Lower lobe of right lung (tissue), 2 donors: ENCODE results near the gene ARHGAP10. TPM values are rescaled to one million over a fixed set of nuclear protein-coding genes. Genes with fewer than 3 reads are reported as not detected.

Experiments
- ATAC-seq, 2 donors: fragments of 200-7000 bp; cut with Tn5 transposase; one replicate each; pipeline ENCODE4 v1.9.1; 2020 to 2022; ENCODE audit warnings: mild to moderate bottlenecking in 2 of 2, moderate library complexity in 2 of 2
- DNase-seq: peaks from one replicate; pipeline ENCODE4 v3.0.0-alpha.2; 2020
- H3K27ac ChIP-seq: fragments of 200-600 bp; one replicate; pipeline ENCODE4 v1.8.0; 2022
- H3K27me3 ChIP-seq: fragments of 200-600 bp; one replicate; pipeline ENCODE4 v1.8.0; 2022; ENCODE audit warnings: low read depth
- H3K36me3 ChIP-seq: fragments of 200-600 bp; one replicate; pipeline ENCODE4 v1.8.0; 2022; ENCODE audit warnings: mild to moderate bottlenecking
- H3K4me1 ChIP-seq: fragments of 200-600 bp; one replicate; pipeline ENCODE4 v1.8.0; 2022
- H3K4me3 ChIP-seq: fragments of 200-600 bp; one replicate; pipeline ENCODE4 v1.8.0; 2022; ENCODE audit warnings: mild to moderate bottlenecking
- H3K9me3 ChIP-seq: fragments of 200-600 bp; one replicate; pipeline ENCODE4 v1.8.0; 2022
- CTCF ChIP-seq: fragments of 200-600 bp; IDR thresholded peaks from one replicate; pipeline ENCODE4 v1.8.0; 2022; ENCODE audit warnings: antibody characterized with exemption, mild to moderate bottlenecking
- intact Hi-C: fragments of 100-400 bp; cut with DNase I; formaldehyde crosslinking; loops from one replicate; pipeline ENCODE4 v1.11.0; 2022
- total RNA-seq: library from RNA; stranded (reverse); fragmentation: NEBNext Ultra II Directional; extraction: Animal tissue kit (Norgen Biotek cat#: 25700); gene quantifications from one replicate; pipeline ENCODE4 v1.2.1, GENCODE V29; 2021
- donor health status: DM: no; HTN: yes; CAD: no; lungs with severe emphysema.

The ARHGAP10 gene
- total RNA-seq, 1 donor from 2014 or later: 26.4 TPM

DNA sequence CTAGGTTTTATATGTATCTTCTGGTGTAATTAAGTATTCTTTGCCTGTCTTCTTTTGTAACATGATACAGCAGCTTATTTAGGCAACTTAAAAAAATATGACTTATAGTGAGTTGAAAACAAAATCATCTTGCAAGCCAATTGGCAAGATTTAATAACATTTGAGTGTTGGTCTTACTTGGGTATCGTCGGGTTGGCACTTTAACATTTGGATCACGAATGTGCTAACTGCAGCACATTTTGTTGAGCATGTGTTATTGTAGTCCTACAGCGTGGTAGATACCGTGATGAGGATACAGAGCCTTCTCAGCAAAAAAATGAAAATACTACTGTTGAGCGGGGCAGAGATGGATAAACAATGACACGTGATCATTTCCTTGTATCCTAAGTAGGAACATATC lies 295.3 kb downstream of the ARHGAP10 start:
- DNase-seq (no peak), ATAC-seq (no peak)
- Histone ChIP-seq H3K4me1 (no peaks in the 10 kb centered on the region), H3K4me3 (no peak overlapping the region), H3K36me3 (peaks cover 8% of the 10 kb centered on the region), H3K27ac (no peak overlapping the region), H3K27me3 (no peaks in the 10 kb centered on the region), H3K9me3 (no peaks in the 10 kb centered on the region)
- no peak for TF ChIP-seq CTCF
- intact Hi-C loops: no loop called here

DNA sequence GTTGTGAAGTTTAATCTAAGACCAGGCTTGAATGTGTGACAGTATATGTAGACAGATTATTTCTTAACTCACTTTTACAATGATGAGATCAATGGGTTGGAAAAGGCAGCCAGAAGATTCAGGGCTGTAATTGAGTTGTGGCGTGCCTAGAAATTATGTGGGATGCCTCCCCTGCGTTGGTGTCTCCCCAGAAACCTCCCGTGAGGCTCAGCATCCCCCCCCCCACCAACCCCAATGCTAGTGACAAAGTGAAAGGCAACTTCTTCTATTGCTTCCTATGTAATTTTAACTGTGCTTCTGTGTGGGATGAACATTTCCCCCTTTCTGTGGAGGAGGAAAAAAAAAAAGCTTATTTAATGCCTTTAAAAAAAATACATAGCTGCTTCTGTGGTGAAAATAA lies 297.9 kb downstream of the ARHGAP10 start:
- TF ChIP-seq CTCF: no peak
- Histone ChIP-seq H3K36me3 (peaks cover 2% of the 10 kb centered on the region), H3K27ac (no peak overlapping the region)

DNA sequence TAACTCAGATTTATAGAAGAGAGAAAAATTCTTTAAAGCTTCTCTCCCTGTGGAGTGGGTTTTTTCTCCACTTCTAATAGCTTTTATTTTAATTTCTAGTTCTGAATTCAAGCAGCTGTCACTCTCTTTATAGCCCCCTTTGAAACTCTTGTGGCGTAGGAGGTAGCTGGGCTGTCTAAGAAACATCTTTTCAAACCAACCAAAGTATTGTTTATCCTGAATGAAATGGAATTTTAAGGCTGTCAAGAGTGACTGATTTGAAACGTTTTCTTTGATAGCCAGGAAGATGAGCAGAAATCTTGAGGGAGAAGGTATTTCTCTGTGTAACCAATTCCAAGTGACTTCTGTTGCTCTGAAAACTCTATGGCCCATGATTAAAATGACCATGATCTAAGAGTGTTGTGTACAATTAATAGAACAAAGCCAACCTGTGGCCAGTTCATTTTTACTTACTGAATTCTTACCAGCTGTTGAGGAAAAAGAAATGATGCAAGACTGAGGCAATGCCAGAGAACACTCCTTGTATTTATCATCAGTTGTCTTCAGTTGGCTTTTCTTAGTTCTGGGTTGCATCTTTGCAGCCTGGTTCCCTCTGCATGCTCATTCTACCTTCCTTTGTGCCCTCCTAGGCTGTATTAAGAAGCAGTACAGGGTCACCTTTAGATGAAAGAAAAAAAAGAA lies 298.4 kb downstream of the ARHGAP10 start:
- ATAC-seq: no peak
- Histone ChIP-seq H3K4me1 (no peaks in the 10 kb centered on the region), H3K9me3 (no peaks in the 10 kb centered on the region), H3K36me3 (no peaks in the 10 kb centered on the region), H3K4me3 (no peak overlapping the region), H3K27ac (no peak overlapping the region), H3K27me3 (no peaks in the 10 kb centered on the region)
- no peak for DNase-seq
- intact Hi-C loops: no loop called here
- no peak for TF ChIP-seq CTCF

More for the DNA sequence above, 297.9 kb downstream of the ARHGAP10 start:
- no peak for DNase-seq
- Histone ChIP-seq H3K9me3 (no peaks in the 10 kb centered on the region), H3K4me3 (no peak overlapping the region), H3K27me3 (no peaks in the 10 kb centered on the region), H3K4me1 (no peaks in the 10 kb centered on the region)
- no peak for ATAC-seq
- intact Hi-C loops: no loop called here

DNA sequence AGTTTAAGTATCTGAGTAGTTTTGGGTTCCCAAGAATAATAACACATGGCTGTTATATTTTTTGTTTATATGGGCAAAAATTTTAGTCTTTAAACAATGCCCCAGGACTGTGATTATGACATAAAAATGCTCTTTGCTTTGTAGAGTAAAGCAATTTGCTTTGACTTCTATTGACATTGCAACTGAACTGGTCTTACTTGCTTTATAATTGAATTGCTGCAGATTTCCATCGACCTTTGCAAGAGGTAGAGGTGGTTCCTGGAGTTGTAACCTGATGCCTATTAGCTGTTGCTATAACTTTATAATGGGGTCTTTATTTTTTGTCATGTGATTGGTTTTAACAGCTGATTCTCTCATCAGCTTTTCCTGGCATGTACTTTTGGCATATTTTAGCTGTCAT lies 302.9 kb downstream of the ARHGAP10 start:
- Histone ChIP-seq H3K27ac (no peak overlapping the region), H3K4me3 (no peak overlapping the region), H3K36me3 (no peaks in the 10 kb centered on the region), H3K27me3 (no peaks in the 10 kb centered on the region), H3K9me3 (no peaks in the 10 kb centered on the region), H3K4me1 (no peaks in the 10 kb centered on the region)
- ATAC-seq (no peak), DNase-seq (no peak)
- no peak for TF ChIP-seq CTCF
- intact Hi-C loops: no loop called here

- H3K4me3 ChIP-seq: no peak overlapping the region
- H3K9me3 ChIP-seq: no peaks in the 10 kb centered on the region
- H3K4me1 ChIP-seq: peaks cover 6% of the 10 kb centered on the region
- DNase-seq: no peak
- no peaks in the 10 kb centered on the region for H3K27me3 ChIP-seq
- no peak for TF ChIP-seq CTCF
- peaks cover 1% of the 10 kb centered on the region for H3K36me3 ChIP-seq
- intact Hi-C loops: no loop called here
- no peak overlapping the region for H3K27ac ChIP-seq
- no peak for ATAC-seq
These were observed 309.9 kb downstream of the ARHGAP10 start for GRCh38 chr4:148041606-148042329.
